HUES64 (cell line): ENCODE measurements around the gene TESK2.

Experiments used
- H3K27ac ChIP-seq: 2 replicates; pipeline ENCODE4 v1.7.0; 2013; ENCODE audit warnings: low read depth, low read length, inconsistent platforms
- H3K27me3 ChIP-seq: 2 replicates; pipeline ENCODE4 v1.6.1; 2013; ENCODE audit warnings: mild to moderate bottlenecking, low read length; ENCODE audit not compliant: insufficient read depth
- H3K36me3 ChIP-seq: 2 replicates; pipeline ENCODE4 v1.6.1; 2013; ENCODE audit warnings: mild to moderate bottlenecking, low read length; ENCODE audit not compliant: insufficient read depth
- H3K4me1 ChIP-seq: 2 replicates; pipeline ENCODE4 v1.6.1; 2013; ENCODE audit warnings: mild to moderate bottlenecking, low read length, moderate library complexity; ENCODE audit not compliant: insufficient read depth
- H3K4me3 ChIP-seq: 2 replicates; pipeline ENCODE4 v1.5.1; 2013; ENCODE audit warnings: mild to moderate bottlenecking, low read length, moderate library complexity
- H3K9ac ChIP-seq: 2 replicates; pipeline ENCODE4 v1.6.1; 2013; ENCODE audit warnings: mild to moderate bottlenecking, low read depth, low read length
- H3K9me3 ChIP-seq: 2 replicates; pipeline ENCODE4 v1.6.1; 2013; ENCODE audit warnings: low read depth, low read length; ENCODE audit not compliant: insufficient read depth
- WGBS: fragments of 150-250, 120-280 bp; methylation state at CpG from one replicate; pipeline ENCODE4 v1.1.7; 2013; ENCODE audit warnings: missing lambda C conversion rate; 5-methylcytosine and 5-hydroxymethylcytosine counted together

The TESK2 gene

GRCh38 chr1:45317166-45317565 is 173.8 kb downstream of the TESK2 start:
- WGBS, result 56% methylated on average over 4 of the region's 4 CpGs
- Histone ChIP-seq H3K27me3 (no peaks in the 10 kb centered on the region), H3K9ac (no peak overlapping the region), H3K4me3 (no peak overlapping the region), H3K27ac (no peak overlapping the region), H3K9me3 (no peaks in the 10 kb centered on the region), H3K36me3 (no peaks in the 10 kb centered on the region), H3K4me1 (peaks cover 22% of the 10 kb centered on the region)

GRCh38 chr1:45314266-45314665 is 176.7 kb downstream of the TESK2 start:
- Histone ChIP-seq H3K9me3 (no peaks in the 10 kb centered on the region), H3K27me3 (no peaks in the 10 kb centered on the region), H3K9ac (no peak overlapping the region), H3K4me1 (peaks cover 6% of the 10 kb centered on the region; the same call in 1 of the 2 replicates), H3K36me3 (no peaks in the 10 kb centered on the region), H3K4me3 (no peak overlapping the region), H3K27ac (no peak overlapping the region)
- WGBS, result no CpG with 5 or more reads among the region's 3 CpGs

- Histone ChIP-seq H3K27ac (peak overlapping the region; percentile 21; the same call in 1 of the 2 replicates), H3K9ac (no peak overlapping the region), H3K4me3 (peak overlapping the region; percentile 16; the same call in 1 of the 2 replicates), H3K36me3 (no peaks in the 10 kb centered on the region), H3K4me1 (peaks cover 37% of the 10 kb centered on the region), H3K9me3 (no peaks in the 10 kb centered on the region), H3K27me3 (no peaks in the 10 kb centered on the region)
- WGBS, result no CpG with 5 or more reads among the region's 3 CpGs
Observed at GRCh38 chr1:45306905-45307304, 184.1 kb downstream of the TESK2 start.

DNA sequence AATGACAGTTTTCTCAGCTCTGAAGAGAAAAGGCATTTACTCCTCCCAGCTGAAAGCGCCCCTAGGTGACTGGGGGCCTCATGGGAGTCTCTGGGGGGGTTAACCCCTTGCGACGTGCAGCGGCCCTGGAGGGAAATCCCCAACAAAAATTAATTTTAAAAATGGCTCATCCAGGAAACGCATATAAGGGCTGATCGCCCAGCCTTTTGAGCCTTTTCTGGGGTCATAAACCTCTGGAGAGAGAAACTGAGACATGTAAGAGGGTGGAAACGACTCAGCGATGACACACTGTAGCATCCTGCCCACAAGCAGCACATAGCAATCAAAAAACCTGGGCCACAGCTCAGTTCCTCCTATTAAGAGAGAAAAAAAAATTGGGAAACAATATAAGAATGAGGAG is 184.6 kb downstream of the TESK2 start:
- Histone ChIP-seq H3K4me1 (peaks cover 37% of the 10 kb centered on the region), H3K9ac (peak overlapping the region; percentile 21; the same call in 1 of the 2 replicates), H3K27ac (peak overlapping the region; percentile 21; the same call in 1 of the 2 replicates), H3K9me3 (no peaks in the 10 kb centered on the region), H3K4me3 (no peak overlapping the region), H3K36me3 (no peaks in the 10 kb centered on the region), H3K27me3 (no peaks in the 10 kb centered on the region)
- 32% methylated on average over 8 of the region's 8 CpGs for WGBS

GRCh38 chr1:45305231-45305630 is 185.7 kb downstream of the TESK2 start:
- peaks cover 37% of the 10 kb centered on the region for H3K4me1 ChIP-seq
- H3K9me3 ChIP-seq, result no peaks in the 10 kb centered on the region
- no peaks in the 10 kb centered on the region for H3K27me3 ChIP-seq
- H3K27ac ChIP-seq, result no peak overlapping the region; the same call in 1 of the 2 replicates
- no peaks in the 10 kb centered on the region for H3K36me3 ChIP-seq
- 83% methylated on average over 10 of the region's 10 CpGs for WGBS
- H3K4me3 ChIP-seq, result no peak overlapping the region
- H3K9ac ChIP-seq, result no peak overlapping the region

DNA sequence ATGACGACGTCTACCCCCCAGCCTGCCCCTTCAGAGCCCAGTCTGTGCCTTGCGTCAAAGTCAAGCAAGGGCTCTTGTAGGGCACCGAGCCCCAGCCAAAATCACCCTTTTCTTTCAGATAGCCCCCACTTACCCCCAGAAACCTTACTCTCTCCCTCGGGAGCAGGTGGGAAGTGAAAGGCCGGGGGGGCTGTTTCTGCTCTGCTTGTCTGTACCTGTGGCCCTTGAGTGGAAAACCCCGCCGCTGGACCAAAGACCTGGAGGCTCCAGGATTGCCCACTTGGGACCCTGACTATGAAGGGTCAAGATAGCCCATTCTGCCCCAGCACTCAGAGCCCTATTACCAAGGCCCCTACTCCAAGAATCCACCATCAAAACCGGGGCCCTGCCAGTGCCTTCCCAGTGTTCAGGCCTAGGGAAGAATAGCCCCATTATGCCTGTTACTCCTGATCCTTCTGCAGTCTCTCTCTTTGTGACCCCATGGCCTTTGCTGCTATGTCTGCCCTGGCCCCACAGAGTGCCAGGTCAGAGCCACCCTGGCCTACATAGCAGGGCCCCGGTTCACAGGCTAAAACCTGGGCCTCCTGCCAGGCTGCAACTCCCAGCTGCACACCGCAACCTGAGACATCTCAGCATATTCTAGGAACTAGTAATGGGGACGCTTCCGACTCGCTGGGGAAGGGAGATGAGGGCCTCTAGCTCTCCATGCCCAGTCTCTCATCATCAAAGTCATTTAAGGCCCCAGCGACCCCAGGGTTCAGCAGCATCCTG is 186.5 kb downstream of the TESK2 start:
- Histone ChIP-seq H3K9me3 (no peaks in the 10 kb centered on the region), H3K9ac (peak overlapping the region; percentile 83), H3K4me1 (peaks cover 37% of the 10 kb centered on the region), H3K27ac (peak overlapping the region; percentile 85), H3K27me3 (no peaks in the 10 kb centered on the region), H3K36me3 (no peaks in the 10 kb centered on the region), H3K4me3 (peak overlapping the region; percentile 65)
- WGBS, result 73% methylated on average over 15 of the region's 15 CpGs

DNA sequence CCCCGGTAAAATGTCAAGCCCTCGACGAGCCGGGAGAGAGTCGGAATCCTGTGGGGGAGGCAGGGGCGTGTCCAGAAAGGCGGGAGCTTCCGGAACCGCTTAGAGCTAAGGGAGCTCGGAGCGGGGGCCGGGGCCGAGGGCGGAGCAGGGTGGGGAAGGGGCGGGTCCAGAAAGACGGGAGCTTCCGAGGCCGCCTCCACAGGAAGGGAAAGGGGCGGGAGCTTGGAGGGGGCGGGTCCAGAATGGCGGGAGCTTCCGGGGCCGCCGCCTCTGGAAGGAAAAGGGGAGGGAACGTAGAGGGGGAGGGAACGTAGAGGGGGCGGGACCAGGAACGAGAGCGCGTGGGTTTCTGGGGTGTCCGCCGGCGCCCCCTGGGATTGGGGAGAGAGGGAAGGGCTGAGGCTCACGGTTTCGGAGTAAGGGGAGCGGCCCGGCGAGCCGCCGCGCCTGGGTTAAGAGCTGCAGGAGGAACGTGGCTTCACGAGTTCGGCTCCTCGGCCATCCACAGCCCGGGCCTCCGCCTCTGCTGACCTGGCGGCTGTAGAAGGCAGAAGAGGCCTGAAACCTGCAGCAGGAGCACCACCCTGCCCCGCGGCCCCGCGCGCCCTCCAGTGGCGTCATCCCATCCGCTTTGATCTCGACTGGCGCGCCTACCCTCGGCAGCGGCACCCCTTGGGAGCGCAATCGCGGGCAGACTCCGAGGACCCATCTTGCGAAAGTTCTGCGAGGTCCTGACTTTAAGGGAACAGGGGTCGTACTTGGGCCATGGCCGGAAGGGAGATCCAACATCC is 187.2 kb downstream of the TESK2 start:
- Histone ChIP-seq H3K27me3 (no peaks in the 10 kb centered on the region), H3K9ac (peak overlapping the region; percentile 83), H3K9me3 (no peaks in the 10 kb centered on the region), H3K4me3 (peak overlapping the region; percentile 75), H3K4me1 (peaks cover 38% of the 10 kb centered on the region), H3K27ac (peak overlapping the region; percentile 85), H3K36me3 (no peaks in the 10 kb centered on the region)
- WGBS, result 2% methylated on average over 68 of the region's 68 CpGs

GRCh38 chr1:45302505-45303150 is 188.3 kb downstream of the TESK2 start:
- H3K9ac ChIP-seq, result peak overlapping the region; percentile 78
- H3K4me1 ChIP-seq, result peaks cover 43% of the 10 kb centered on the region
- 93% methylated on average over 16 of the region's 16 CpGs for WGBS
- no peaks in the 10 kb centered on the region for H3K9me3 ChIP-seq
- peak overlapping the region; percentile 75 for H3K4me3 ChIP-seq
- H3K36me3 ChIP-seq, result no peaks in the 10 kb centered on the region
- H3K27ac ChIP-seq, result no peak overlapping the region; the same call in 1 of the 2 replicates
- H3K27me3 ChIP-seq, result no peaks in the 10 kb centered on the region

DNA sequence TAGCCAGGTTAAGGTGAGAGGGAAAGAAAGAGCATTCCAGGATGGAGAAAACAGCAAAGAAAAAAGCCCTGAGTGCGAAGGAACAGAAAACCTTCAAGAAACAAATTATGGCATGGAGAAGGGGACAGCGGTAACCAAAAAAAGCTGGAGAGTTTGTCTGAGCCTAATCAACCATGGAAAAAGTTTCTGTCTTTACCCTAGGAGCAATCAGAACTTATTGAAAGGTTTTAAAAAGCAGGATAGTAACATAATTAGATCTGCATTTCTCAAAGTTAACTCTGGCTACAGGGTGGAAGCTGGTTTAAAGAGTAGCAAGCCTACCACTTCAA is 190.3 kb downstream of the TESK2 start:
- H3K9me3 ChIP-seq, result no peaks in the 10 kb centered on the region
- no peak overlapping the region for H3K27ac ChIP-seq
- H3K4me1 ChIP-seq, result peaks cover 26% of the 10 kb centered on the region
- no peaks in the 10 kb centered on the region for H3K27me3 ChIP-seq
- 79% methylated on average over 2 of the region's 2 CpGs for WGBS
- no peak overlapping the region for H3K4me3 ChIP-seq
- H3K9ac ChIP-seq, result no peak overlapping the region
- no peaks in the 10 kb centered on the region for H3K36me3 ChIP-seq

GRCh38 chr1:45299981-45300668 is 190.8 kb downstream of the TESK2 start:
- Histone ChIP-seq H3K4me1 (peaks cover 21% of the 10 kb centered on the region), H3K9me3 (no peaks in the 10 kb centered on the region), H3K27me3 (no peaks in the 10 kb centered on the region), H3K36me3 (no peaks in the 10 kb centered on the region), H3K9ac (no peak overlapping the region), H3K27ac (no peak overlapping the region), H3K4me3 (no peak overlapping the region)
- 74% methylated on average over 2 of the region's 4 CpGs for WGBS
